Measurements from ENCODE around the gene PPM1E. TPM values are rescaled to one million over a fixed set of nuclear protein-coding genes. Genes with fewer than 3 reads are reported as not detected.
A peak's percentile ranks its signal among the peaks of the same experiment; 100 is the strongest.

PPM1E gene
- polyA plus RNA-seq, 1 donor from 2014 or later: 39.5 TPM

DNA sequence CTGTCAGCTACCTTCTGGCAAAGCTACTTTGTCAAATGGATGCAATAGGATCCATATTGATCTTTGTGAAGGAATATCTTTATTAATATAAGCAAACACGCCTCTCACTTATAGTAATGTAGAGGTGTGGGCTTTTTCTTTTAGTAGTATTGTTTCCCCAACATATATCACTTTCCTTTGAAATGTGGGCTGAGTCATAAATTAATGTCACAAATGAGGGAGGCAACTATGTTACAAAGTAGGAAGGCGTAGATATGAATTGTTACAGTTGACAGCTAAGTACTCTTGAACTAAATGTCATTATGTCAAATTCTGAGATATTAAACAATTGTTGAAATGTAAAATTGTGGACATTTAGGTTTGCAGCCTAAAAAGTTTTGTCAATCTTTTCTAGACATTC lies 2.6 kb upstream of the PPM1E start:
- Histone ChIP-seq H3K27me3 (ENCODE audit: insufficient read depth, low read depth, low read length) (no peaks in the 10 kb centered on the region), H3K79me2 (replicated peaks; ENCODE audit: insufficient read depth, low read length) (peaks cover 7% of the 10 kb centered on the region), H3K9me3 (ENCODE audit: low read length) (no peaks in the 10 kb centered on the region), H2AFZ (ENCODE audit: low read depth, low read length) (no peak overlapping the region), H3K36me3 (ENCODE audit: insufficient read depth, low read length) (no peaks in the 10 kb centered on the region), H3K4me2 (ENCODE audit: low read length) (no peak overlapping the region), H3K9ac (ENCODE audit: low read length) (no peak overlapping the region), H3F3A (ENCODE audit: insufficient read depth, low read length, poor library complexity, severe bottlenecking) (peaks cover 3% of the 10 kb centered on the region), H3K4me3 (ENCODE audit: low read length) (no peak overlapping the region), H4K20me1 (ENCODE audit: insufficient read depth) (peaks cover 4% of the 10 kb centered on the region), H3K27ac (ENCODE audit: low read length) (no peak overlapping the region), H3K9me2 (ENCODE audit: insufficient read depth, low read length) (no peaks in the 10 kb centered on the region)
- TF ChIP-seq, protein P1, sequence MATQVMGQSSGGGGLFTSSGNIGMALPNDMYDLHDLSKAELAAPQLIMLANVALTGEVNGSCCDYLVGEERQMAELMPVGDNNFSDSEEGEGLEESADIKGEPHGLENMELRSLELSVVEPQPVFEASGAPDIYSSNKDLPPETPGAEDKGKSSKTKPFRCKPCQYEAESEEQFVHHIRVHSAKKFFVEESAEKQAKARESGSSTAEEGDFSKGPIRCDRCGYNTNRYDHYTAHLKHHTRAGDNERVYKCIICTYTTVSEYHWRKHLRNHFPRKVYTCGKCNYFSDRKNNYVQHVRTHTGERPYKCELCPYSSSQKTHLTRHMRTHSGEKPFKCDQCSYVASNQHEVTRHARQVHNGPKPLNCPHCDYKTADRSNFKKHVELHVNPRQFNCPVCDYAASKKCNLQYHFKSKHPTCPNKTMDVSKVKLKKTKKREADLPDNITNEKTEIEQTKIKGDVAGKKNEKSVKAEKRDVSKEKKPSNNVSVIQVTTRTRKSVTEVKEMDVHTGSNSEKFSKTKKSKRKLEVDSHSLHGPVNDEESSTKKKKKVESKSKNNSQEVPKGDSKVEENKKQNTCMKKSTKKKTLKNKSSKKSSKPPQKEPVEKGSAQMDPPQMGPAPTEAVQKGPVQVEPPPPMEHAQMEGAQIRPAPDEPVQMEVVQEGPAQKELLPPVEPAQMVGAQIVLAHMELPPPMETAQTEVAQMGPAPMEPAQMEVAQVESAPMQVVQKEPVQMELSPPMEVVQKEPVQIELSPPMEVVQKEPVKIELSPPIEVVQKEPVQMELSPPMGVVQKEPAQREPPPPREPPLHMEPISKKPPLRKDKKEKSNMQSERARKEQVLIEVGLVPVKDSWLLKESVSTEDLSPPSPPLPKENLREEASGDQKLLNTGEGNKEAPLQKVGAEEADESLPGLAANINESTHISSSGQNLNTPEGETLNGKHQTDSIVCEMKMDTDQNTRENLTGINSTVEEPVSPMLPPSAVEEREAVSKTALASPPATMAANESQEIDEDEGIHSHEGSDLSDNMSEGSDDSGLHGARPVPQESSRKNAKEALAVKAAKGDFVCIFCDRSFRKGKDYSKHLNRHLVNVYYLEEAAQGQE (IDR thresholded peaks at IDR 0.05; ENCODE audit: borderline replicate concordance): no peak
- TF ChIP-seq EP300 (conservative IDR thresholded peaks at IDR 0.05; ENCODE audit: poor library complexity, severe bottlenecking) (no peak), EZH2 (IDR thresholded peaks at IDR 0.05; ENCODE audit: borderline replicate concordance, insufficient read depth, low read length, poor library complexity, severe bottlenecking) (no peak), POLR2AphosphoS5 (IDR thresholded peaks at IDR 0.05) (no peak), SMC3 (conservative IDR thresholded peaks at IDR 0.05; ENCODE audit: poor library complexity) (no peak), MXI1 (conservative IDR thresholded peaks at IDR 0.05; ENCODE audit: poor library complexity, severe bottlenecking) (no peak), TAF1 (IDR thresholded peaks at IDR 0.05; ENCODE audit: low read depth) (no peak), RAD21 (conservative IDR thresholded peaks at IDR 0.05) (no peak)
- TF ChIP-seq, protein P2, sequence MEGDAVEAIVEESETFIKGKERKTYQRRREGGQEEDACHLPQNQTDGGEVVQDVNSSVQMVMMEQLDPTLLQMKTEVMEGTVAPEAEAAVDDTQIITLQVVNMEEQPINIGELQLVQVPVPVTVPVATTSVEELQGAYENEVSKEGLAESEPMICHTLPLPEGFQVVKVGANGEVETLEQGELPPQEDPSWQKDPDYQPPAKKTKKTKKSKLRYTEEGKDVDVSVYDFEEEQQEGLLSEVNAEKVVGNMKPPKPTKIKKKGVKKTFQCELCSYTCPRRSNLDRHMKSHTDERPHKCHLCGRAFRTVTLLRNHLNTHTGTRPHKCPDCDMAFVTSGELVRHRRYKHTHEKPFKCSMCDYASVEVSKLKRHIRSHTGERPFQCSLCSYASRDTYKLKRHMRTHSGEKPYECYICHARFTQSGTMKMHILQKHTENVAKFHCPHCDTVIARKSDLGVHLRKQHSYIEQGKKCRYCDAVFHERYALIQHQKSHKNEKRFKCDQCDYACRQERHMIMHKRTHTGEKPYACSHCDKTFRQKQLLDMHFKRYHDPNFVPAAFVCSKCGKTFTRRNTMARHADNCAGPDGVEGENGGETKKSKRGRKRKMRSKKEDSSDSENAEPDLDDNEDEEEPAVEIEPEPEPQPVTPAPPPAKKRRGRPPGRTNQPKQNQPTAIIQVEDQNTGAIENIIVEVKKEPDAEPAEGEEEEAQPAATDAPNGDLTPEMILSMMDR (IDR thresholded peaks at IDR 0.05; ENCODE audit: poor library complexity, severe bottlenecking): no peak

DNA sequence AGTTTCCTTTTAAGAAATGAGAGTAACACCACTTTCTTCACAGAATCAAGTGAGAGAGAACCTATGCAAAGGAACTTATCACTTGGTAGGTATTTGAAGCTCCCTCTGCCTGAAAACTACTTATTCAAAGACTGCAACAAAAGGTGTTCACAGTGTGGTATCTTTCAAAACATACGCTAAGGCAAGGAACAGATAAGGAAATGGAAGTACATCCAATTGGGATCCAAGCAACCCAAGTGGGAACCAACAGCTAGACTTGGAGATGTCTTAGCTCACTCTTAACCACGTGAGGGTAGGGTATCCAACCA lies 431 bp upstream of the PPM1E start:
- H3K4me3 ChIP-seq (ENCODE audit: low read length): peak overlapping the region; percentile 93
- H3K27me3 ChIP-seq (ENCODE audit: insufficient read depth, low read depth, low read length): no peaks in the 10 kb centered on the region
- H3K9me2 ChIP-seq (ENCODE audit: insufficient read depth, low read length): no peaks in the 10 kb centered on the region
- H3K4me2 ChIP-seq (ENCODE audit: low read length): peak overlapping the region; percentile 40
- no peak for TF ChIP-seq TAF1 (IDR thresholded peaks at IDR 0.05; ENCODE audit: low read depth)
- TF ChIP-seq RAD21 (conservative IDR thresholded peaks at IDR 0.05): no peak
- H3K9me3 ChIP-seq (ENCODE audit: low read length): no peaks in the 10 kb centered on the region
- peaks cover 3% of the 10 kb centered on the region for H3F3A ChIP-seq (ENCODE audit: insufficient read depth, low read length, poor library complexity, severe bottlenecking)
- peak overlapping the region; percentile 58 for H3K27ac ChIP-seq (ENCODE audit: low read length)
- peak overlapping the region; percentile 7 for H3K9ac ChIP-seq (ENCODE audit: low read length)
- no peaks in the 10 kb centered on the region for H3K36me3 ChIP-seq (ENCODE audit: insufficient read depth, low read length)
- peak overlapping the region; percentile 9 for H2AFZ ChIP-seq (ENCODE audit: low read depth, low read length)
- H4K20me1 ChIP-seq (ENCODE audit: insufficient read depth): peaks cover 4% of the 10 kb centered on the region
- H3K79me2 ChIP-seq (replicated peaks; ENCODE audit: insufficient read depth, low read length): peaks cover 28% of the 10 kb centered on the region
